Measurements from ENCODE around the gene SECISBP2.

DNA sequence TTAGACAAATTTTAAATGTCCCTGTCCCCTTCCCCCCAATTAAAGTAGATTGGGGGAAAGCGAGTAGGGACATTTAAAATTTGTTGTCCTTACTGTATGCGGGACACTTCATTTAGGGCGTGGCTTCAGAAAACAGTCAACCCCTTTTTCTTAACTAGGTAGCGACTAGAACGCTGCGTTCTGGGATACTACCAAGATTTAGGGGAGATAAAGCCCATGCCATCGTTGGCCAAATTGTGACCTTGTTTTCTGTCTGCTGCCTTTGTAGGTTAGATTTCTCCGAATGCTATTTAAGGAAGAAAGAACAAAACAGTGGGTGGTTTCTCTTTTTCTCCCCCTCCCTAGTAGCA is 6.1 kb upstream of the SECISBP2 start:
- TF ChIP-seq CTCF (IDR thresholded peaks at IDR 0.05) (no peak), POLR2A (IDR thresholded peaks at IDR 0.05) (no peak)
